Testis (tissue), 3 donors: ENCODE measurements around the gene NRP1. TPM values are rescaled to one million over a fixed set of nuclear protein-coding genes. Genes with fewer than 3 reads are reported as not detected.
"Not testable (repeated sequence)": the region's sequence is repeated elsewhere in the genome, so short reads cannot be mapped to it uniquely, and the experiment has no call there.

Experiments used
- DNase-seq: peaks from one replicate; pipeline ENCODE4 v3.0.0-alpha.2; 2019
- H3K27ac ChIP-seq, 2 donors: fragments of 200-600 bp; sonication (generic); one replicate each; pipeline ENCODE4 v1.5.1; 2019
- H3K27me3 ChIP-seq: fragments of 200-600 bp; sonication (generic); one replicate; pipeline ENCODE4 v1.5.1; 2019
- H3K36me3 ChIP-seq: fragments of 200-600 bp; sonication (generic); one replicate; pipeline ENCODE4 v1.5.1; 2017; ENCODE audit warnings: low read depth; ENCODE audit errors: missing control alignments
- H3K4me1 ChIP-seq: fragments of 200-600 bp; sonication (generic); one replicate; pipeline ENCODE4 v1.5.1; 2019
- H3K4me3 ChIP-seq, 2 donors: fragments of 200-600 bp; sonication (generic); one replicate each; pipeline ENCODE4 v1.5.1; 2017 to 2019
- H3K9me3 ChIP-seq: fragments of 200-600 bp; sonication (generic); one replicate; pipeline ENCODE4 v1.5.1; 2017
- CTCF ChIP-seq, 3 experiments: fragments of 450-650 bp in 2 of 3; fragments of 200-600 bp in 1 of 3; sonication (generic) in 1 of 3; IDR thresholded peaks; one replicate each; pipeline ENCODE4 v1.5.1; 2016 to 2019; ENCODE audit warnings: antibody characterized with exemption in 3 of 3, mild to moderate bottlenecking in 2 of 3, moderate library complexity in 1 of 3
- POLR2A ChIP-seq: fragments of 450-650 bp; IDR thresholded peaks from one replicate; pipeline ENCODE4 v1.6.1; 2017; ENCODE audit warnings: antibody characterized with exemption, mild to moderate bottlenecking, moderate library complexity
- WGBS, 2 donors: methylation state at CpG; one replicate each; pipeline ENCODE4 v1.1.5; 2018; 5-methylcytosine and 5-hydroxymethylcytosine counted together
- intact Hi-C: fragments of 100-400 bp; cut with DNase I; formaldehyde crosslinking; loops from one replicate; pipeline ENCODE4 v1.15.1; 2023; ENCODE audit warnings: low total_unique reads
- polyA plus RNA-seq: library from polyadenylated mRNA; stranded (reverse); fragments of 350-450 nt; fragmentation: Illumina TruSeq; extraction: RNeasy Lipid Tissue Mini Kit (QIAGEN cat#74804); gene quantifications from one replicate; pipeline ENCODE4 v1.2.3, GENCODE V29; 2014; ENCODE audit warnings: low read depth, low replicate concordance; ENCODE audit not compliant: insufficient read depth
- total RNA-seq, 2 donors: library from RNA; depleted of rRNA; stranded (reverse); fragments of >200 nt; gene quantifications; one replicate each; pipeline ENCODE4 v1.2.3, GENCODE V29; 2016

Gene NRP1
- total and polyA plus RNA-seq, 3 donors from 2014 or later, result 15.9 to 23.8 (median 17.1) TPM

GRCh38 chr10:33143160-33143728, 191.2 kb downstream of the NRP1 start:
- H3K9me3 ChIP-seq, result no peaks in the 10 kb centered on the region
- no peak for DNase-seq
- H3K27ac ChIP-seq, result no peak overlapping the region
- H3K4me3 ChIP-seq, result no peak overlapping the region
- peaks cover 7% of the 10 kb centered on the region for H3K4me1 ChIP-seq
- intact Hi-C loops, result no loop called here
- WGBS, 2 donors, result 66% methylated on average over 5 of the region's 5 CpGs
- H3K27me3 ChIP-seq, result no peaks in the 10 kb centered on the region
- H3K36me3 ChIP-seq, result no peaks in the 10 kb centered on the region
- TF ChIP-seq POLR2A (no peak), CTCF (IDR thresholded peaks at IDR 0.05) (no peak)

- Histone ChIP-seq H3K27ac (no peak overlapping the region), H3K4me1 (peaks cover 7% of the 10 kb centered on the region), H3K27me3 (no peaks in the 10 kb centered on the region), H3K4me3 (no peak overlapping the region), H3K9me3 (no peaks in the 10 kb centered on the region), H3K36me3 (no peaks in the 10 kb centered on the region)
- intact Hi-C loops, result no loop called here
- 51 to 56% methylated on average over 4 of the region's 4 CpGs for WGBS, 2 donors
- DNase-seq, result no peak
- TF ChIP-seq POLR2A, result no peak
- no peak for TF ChIP-seq CTCF (IDR thresholded peaks at IDR 0.05)
Measured at GRCh38 chr10:33142295-33142694, 192.2 kb downstream of the NRP1 start.

DNA sequence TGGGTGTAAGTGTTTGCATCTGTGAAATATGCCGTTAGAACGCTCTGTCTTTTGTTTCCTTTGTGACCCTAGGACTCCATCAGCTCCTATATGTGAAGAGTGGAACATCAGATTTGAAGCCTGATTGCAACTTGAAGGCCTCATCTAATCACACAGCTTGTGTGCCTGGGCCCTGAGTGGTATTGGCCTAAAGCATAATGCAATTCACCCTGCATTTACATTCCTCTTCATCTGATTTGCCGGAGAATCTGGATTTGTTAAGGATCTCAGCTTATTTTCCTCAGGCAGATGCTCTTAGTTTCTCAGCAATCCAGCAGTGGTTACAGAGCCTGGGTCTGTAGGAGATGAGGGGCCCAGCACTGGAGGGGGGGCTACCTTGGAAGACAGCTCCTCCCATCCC, 193.2 kb downstream of the NRP1 start:
- Histone ChIP-seq H3K27ac (no peak overlapping the region), H3K4me1 (peaks cover 7% of the 10 kb centered on the region), H3K4me3 (no peak overlapping the region), H3K9me3 (no peaks in the 10 kb centered on the region), H3K36me3 (no peaks in the 10 kb centered on the region), H3K27me3 (no peaks in the 10 kb centered on the region)
- WGBS, 2 donors, result 94 to 98% methylated on average over 3 of the region's 3 CpGs
- DNase-seq, result no peak
- intact Hi-C loops, result no loop called here
- TF ChIP-seq POLR2A (no peak), CTCF (IDR thresholded peaks at IDR 0.05) (no peak)

DNA sequence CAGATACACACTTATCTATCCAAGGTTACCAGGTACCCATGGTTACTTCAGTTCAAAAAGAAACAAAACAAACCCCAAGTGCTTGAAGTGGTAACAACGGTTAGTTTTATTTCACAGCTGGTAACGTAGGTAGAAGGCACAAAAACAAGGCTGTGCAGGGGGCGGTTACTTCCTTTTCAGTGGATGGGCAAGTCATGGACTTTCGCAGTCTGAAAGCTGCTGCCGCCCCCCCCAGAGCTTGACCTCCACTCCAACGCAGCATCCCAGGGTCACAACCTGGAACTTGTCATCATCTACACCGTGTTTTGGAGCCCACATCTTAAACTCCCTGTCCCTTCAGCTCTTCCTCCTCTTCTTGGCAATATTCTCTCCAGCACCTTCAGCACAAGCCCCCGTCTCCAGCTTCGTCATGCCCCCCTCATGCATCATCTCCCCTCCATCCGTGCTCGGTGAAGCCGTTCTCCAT, 195.3 kb downstream of the NRP1 start:
- intact Hi-C loops, result no loop called here

GRCh38 chr10:33138686-33139085, 195.8 kb downstream of the NRP1 start:
- H3K36me3 ChIP-seq, intact Hi-C loops, H3K9me3 ChIP-seq, H3K4me3 ChIP-seq, DNase-seq, H3K27me3 ChIP-seq, H3K4me1 ChIP-seq, H3K27ac ChIP-seq: not testable (repeated sequence)
- WGBS, 2 donors, result 94 to 97% methylated on average over 10 of the region's 10 CpGs

More for the DNA sequence above, 195.3 kb downstream of the NRP1 start:
- DNase-seq, result no peak
- Histone ChIP-seq H3K27me3 (no peaks in the 10 kb centered on the region), H3K9me3 (no peaks in the 10 kb centered on the region), H3K27ac (no peak overlapping the region), H3K4me1 (peaks cover 7% of the 10 kb centered on the region), H3K4me3 (no peak overlapping the region), H3K36me3 (no peaks in the 10 kb centered on the region)
- TF ChIP-seq POLR2A (no peak), CTCF (IDR thresholded peaks at IDR 0.05) (no peak)
- WGBS, 2 donors, result 72 to 77% methylated on average over 12 of the region's 12 CpGs
